Retina (tissue), 1 donor: ENCODE results near the gene SPNS3.

Experiments
- DNase-seq: peaks from one replicate; pipeline ENCODE4 v3.0.0-alpha.2; 2016

The SPNS3 gene

DNA sequence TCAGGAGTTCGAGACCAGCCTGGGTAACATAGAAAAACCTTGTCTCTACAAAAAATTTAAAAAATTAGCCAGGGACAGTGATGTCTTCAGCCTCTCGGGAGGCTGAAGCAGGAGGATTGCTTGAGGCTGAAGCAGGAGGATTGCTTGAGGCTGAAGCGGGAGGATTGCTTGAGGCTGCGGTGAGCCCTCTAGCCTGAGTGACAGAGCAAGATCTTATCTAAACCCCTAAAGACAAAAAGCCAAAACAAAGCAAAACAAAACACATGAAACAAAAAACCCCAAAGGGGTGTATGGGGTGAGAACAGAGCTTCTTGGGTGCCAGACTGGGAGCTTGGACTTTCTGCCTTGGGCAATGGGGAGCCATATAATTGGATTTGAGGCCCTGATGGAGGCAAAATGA, 2.6 kb downstream of the SPNS3 start:
- no peak for DNase-seq

DNA sequence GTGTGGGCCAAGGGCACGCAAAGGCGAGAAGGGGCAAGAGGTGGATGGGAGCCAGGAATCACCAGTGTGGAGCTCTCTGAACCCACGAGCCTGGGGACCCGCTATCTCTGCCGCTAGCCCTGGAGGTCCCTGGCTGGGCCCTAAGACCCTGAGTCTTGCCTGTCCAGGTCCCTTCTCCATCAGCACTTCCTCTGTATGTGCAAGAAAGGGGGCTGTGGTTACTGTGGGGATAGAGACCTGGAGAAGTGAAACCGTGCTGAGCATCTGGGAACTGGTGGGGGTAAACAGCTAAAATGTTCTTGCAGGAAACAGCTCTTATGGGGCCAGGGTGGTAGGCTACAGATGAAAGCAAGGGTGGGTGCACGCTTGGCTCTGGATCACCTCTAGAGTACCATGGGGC, 3.1 kb downstream of the SPNS3 start:
- no peak for DNase-seq

DNA sequence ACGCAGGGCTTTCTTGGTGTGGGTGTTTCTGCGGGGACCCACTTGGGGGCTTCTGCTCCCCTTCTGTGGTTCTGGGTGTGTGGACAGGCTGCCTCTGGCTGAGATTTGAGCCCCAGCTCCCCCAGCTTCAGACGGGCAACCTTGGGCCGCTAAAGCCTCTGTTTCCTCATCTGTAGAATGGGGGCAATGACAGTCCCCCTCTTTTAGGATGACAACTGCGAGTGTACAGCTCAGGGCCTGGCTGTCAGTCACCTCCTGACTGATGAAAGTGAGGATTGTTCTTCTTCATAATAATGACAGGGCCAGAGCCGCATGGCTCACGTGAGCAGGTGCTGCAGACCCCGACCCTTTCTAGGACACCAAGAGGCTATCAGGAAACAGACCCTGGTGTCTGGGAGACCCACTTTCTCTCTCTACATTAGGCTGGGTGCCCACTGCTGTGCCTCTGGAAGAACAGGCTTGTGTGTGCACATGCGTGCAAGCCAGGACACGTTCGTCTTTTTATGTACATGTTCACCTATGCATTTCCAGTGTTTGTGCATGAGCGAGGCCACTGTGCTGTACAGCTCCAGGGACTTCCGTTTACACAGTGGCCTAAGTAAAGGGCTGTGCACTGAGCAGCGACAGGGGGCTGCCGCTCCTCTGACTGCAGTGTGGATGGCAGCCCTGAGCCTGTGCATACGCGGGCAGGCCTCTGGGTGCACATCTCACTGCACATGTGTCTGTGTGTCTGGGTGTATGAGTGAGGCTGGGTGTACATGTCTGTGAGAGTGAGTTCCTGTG, 4.6 kb downstream of the SPNS3 start:
- no peak for DNase-seq

- no peak for DNase-seq
These were observed 6.3 kb downstream of the SPNS3 start for GRCh38 chr17:4440021-4440420.

- no peak for DNase-seq
These were observed 7.2 kb downstream of the SPNS3 start for GRCh38 chr17:4440690-4441686.

DNA sequence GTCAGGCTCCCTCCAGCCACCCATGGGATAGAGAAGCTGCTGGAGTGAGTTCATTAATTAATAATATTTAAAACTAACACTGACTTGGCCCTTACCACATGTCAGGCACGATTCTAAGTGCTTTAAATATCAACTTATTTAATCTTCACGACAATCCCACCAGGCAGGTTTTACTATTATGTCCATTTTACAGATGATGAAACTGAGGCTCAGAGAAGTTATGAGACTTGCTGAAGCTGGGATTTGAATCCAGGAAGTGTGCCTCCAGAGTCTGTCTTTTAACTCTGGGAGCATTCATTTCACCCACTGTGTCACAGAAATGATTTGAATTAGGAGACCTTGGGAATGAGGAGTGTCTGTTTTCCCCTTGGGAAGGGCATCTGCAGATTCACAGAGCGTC, 8.8 kb downstream of the SPNS3 start:
- no peak for DNase-seq

DNA sequence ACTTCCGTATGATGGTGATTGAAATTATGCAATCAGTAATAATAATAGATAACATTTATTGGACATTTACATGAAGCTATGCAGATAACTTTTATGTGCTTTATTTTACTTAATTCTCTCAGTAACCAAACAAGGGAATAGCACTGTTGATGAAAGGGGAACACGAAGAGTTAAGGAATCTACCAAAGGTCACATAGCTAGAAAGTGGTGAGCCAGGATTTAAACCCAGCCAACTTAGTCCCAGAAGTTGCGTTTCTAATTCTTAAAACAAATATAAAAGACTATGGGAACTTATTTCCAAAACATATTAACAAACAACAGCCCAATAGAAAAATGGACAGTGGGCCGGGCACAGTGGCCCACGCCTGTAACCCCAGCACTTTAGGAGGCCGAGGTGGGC, 9.7 kb downstream of the SPNS3 start:
- DNase-seq: no peak

GRCh38 chr17:4444782-4445473, 11.2 kb downstream of the SPNS3 start:
- DNase-seq: no peak

- DNase-seq: no peak
These were observed 12.0 kb downstream of the SPNS3 start for GRCh38 chr17:4445731-4446130.

DNA sequence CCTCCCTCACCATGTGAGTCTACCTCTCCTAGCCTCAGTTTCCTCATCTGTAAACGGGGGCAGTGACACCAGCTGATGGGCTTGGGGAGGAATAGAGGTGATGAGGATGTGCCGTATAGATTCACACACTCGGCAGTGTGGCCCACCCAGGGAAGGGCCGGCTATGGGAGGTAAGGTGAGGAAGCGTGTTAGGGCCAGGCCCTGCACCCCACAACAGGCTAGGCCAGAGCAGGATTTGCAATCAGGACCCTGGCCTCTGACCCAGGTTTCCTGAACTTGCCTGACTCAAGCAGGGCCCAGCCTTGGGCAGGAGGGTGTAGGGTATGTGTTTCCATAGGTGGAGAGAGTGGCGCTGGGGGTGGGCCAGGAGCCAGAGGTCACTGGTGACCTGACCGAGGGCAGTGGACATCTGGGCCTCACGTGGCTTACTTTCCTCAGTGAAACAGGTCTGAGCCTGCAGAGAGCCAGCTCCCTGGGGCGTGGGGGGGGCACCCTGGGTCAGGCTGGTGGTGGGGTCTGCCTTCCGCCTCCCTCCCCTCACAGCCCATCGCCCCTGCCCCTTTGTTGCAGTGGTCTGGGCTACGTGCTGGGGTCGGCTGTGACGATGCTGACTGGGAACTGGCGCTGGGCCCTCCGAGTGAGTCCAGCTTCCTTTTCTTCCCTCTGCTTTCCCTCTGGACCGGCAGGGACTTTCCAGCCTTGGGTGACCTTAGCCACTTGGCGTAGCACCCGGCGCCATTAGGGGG, 12.8 kb downstream of the SPNS3 start:
- DNase-seq: no peak

DNA sequence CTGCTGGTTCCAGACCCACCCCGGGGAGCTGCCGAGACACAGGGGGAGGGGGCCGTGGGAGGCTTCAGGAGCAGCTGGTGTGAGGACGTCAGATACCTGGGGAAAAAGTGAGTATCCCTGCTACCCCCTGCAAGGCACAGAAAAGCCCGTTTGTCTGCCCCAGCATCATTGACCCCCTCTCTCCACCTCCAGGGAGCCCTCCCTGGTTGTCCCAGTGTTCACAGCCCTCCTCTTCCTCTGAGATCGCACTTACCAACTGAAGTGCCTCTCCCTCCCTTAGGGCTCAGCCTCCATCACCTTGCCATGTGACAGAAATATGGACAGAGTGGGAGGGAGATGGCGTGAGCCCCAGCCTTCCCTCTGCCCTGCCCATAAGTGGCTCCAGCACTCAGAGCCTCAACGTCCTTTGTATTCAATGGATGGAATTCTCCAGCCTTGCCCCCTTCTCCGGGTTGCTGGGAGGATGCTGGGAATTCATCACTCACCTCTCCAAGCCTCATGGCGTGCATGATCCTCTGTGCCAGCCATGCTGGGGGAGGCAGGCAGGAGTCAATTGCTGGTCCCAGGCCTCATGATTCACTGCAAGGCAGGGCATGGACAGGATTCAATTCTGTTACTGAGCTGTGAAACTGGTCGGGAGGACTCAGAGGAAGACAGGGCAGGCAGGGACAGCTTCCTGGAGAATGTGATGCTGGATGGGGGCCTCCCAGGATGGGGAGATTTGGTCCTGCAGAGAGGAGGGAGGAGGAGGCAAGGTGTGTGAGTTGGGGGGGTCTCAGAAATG, 14.6 kb downstream of the SPNS3 start:
- no peak for DNase-seq

GRCh38 chr17:4449736-4450135, 16.0 kb downstream of the SPNS3 start:
- no peak for DNase-seq

DNA sequence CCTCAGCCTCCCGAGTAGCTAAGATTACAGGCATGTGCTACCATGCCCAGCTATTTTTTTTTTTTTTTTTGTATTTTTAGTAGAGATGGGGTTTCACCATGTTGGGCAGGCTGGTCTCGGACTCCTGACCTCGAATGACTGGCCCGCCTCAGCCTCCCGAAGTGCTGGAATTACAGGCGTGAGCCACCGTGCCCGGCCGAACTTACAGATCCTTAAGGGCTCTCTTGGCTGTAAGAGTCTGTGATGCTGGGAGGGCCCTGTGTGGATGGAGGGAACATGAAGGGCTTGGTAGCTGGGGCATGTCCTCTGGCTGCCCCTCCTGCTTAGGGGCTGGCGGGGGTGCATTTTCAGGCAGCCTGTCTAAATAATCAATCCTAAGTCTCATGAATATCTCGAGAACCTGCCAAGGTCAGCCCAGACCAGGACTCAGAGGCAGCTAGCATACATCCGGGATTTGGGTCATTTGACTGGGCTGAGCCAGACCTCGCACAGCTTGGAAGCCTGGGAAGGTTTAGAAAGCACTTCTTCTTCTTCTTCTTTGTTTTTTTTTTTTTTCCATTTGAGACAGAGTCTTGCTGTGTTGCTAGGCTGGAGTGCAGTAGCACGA, 17.1 kb downstream of the SPNS3 start:
- no peak for DNase-seq

- no peak for DNase-seq
These were observed 20.3 kb downstream of the SPNS3 start for GRCh38 chr17:4453812-4454591.

GRCh38 chr17:4460661-4461060, 26.9 kb downstream of the SPNS3 start:
- DNase-seq: no peak

DNA sequence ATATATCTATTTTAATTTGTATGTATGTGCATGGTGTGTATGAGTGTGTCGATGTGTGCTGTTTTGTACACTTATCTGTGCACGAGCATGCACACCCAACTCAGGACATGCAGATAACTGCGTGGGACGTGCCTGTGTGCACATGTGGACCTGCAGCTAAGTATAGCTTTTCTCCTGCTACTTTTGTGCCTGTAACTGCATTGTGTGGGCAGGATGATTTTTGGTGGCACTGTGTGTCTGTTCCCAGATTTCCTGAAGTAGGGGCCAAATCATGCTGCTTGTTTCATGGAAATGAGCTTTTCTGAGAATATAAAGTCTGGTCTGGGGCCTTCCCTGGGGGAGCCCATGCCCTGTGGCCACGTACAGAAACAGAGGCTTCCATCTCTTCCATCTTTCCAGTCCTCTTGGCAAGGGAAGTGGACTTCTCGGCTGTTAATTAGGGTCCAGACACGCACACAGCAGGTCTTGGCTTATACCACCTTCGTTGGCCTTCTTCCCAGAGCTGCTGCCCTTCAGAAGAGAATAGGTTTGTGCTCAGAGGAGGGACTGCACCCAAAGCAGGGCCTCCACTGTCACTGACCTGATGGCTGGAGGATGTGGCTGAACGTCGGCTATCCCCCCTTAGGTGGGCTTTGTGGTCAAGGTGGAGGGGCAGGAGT, 30.2 kb downstream of the SPNS3 start:
- no peak for DNase-seq

DNA sequence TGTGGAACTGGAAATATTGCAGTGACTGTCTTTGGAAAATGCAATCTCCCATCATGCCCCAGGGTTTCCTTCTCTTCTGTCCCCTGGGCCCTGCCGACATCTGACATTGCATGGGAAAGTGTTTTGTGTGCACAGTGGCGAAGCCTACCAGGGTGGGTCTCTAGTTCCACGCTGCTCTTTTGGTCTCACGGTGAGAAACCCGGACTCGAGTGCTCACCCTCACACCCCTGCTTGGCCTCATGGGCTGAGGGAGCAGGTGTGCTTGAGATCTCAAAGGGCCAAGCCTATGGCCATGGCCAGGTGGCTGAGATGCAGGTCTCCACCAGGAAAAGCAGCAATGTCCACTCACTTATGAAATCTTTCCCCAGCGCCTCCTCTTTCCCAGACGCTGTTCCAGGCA, 32.0 kb downstream of the SPNS3 start:
- no peak for DNase-seq

DNA sequence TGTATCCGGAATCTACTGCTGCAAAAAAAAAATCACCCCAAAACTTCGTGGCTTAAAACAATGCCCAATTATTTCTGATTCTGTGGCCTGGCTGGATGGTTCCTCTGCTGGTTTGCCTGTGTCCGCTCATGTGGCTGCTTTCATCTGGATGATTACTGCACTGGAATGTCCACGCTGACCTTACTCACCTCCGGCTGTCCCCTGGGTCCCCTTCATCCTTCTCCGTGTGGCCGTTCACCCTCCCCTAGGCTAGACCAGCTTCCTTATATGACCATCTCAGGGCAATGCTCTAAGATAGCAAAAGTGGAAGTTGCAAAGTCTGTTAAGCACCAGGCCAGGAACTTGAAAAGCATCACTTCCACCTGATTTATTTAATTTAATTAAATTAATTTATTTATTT, 33.5 kb downstream of the SPNS3 start:
- no peak for DNase-seq

DNA sequence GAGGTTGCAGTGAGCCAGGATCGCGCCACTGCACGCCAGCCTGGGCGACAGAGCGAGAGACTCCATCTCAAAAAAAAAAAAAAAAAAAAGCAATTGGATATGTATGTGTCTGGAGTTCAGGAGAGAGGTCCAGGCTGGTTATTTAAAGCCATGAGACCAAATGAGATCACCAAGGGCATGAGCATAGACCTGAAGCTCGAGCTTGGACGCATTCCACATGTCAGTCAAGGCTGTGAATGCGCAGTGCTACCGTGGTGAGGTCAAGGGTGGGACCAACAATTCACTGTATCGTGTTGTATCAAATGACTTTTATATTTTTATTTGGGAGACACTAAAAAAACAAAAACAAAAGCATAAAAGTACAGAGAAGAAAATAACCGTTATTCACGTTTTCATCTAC, 35.8 kb downstream of the SPNS3 start:
- DNase-seq: no peak

DNA sequence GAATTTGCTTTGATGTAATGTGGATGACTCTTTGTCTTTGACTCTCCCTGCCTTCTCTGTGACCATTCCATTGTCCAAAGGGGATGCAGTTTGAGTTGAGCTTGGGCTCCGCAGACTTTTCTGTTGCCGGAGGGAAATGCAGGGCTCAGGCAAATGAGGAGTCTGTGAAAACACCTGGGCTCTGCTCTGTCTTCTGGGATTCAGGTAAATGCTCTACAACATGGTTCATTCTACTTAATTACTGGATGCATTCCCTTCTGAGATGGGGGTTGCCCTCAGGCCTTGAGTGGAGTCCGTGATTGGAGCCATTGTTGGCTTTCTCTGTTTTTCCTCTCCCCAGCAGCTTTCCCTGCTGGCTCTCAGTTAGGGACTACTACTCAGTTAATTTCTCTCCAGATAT, 38.5 kb downstream of the SPNS3 start:
- no peak for DNase-seq
